Neural cell (in vitro differentiated cells): Measurements from ENCODE around the gene RPRD1B. TPM values are rescaled to one million over a fixed set of nuclear protein-coding genes. Genes with fewer than 3 reads are reported as not detected.
"Not testable (repeated sequence)": the region's sequence is repeated elsewhere in the genome, so short reads cannot be mapped to it uniquely, and the experiment has no call there.

Experiments used
- H2AFZ ChIP-seq: fragments of 200-600, 300-800 bp; sonication (generic), shearing (Covaris generic); 2 replicates; pipeline ENCODE4 v1.6.0; 2014; ENCODE audit warnings: low read depth, mild to moderate bottlenecking, antibody characterized with exemption, low read length, moderate library complexity
- H3F3A ChIP-seq: fragments of 200-600 bp; shearing (Covaris generic); 2 replicates; pipeline ENCODE4 v1.6.1; 2016; ENCODE audit warnings: mild to moderate bottlenecking, moderate library complexity, mixed read lengths, antibody characterized with exemption, low read length; ENCODE audit not compliant: insufficient read depth, poor library complexity, severe bottlenecking
- H3K27ac ChIP-seq: fragments of 200-600, 300-800 bp; sonication (generic), shearing (Covaris generic); 2 replicates; pipeline ENCODE4 v1.5.1; 2014; ENCODE audit warnings: mild to moderate bottlenecking, low read length, moderate library complexity
- H3K27me3 ChIP-seq: fragments of 300-800, 200-600 bp; sonication (generic), shearing (Covaris generic); 2 replicates; pipeline ENCODE4 v1.6.0; 2014; ENCODE audit warnings: mild to moderate bottlenecking, low read depth, low read length, moderate library complexity; ENCODE audit not compliant: insufficient read depth
- H3K36me3 ChIP-seq: fragments of 300-800, 200-600 bp; sonication (generic), shearing (Covaris generic); 2 replicates; pipeline ENCODE4 v1.5.1; 2014; ENCODE audit warnings: mild to moderate bottlenecking, antibody characterized with exemption, low read length, moderate library complexity; ENCODE audit not compliant: insufficient read depth
- H3K4me2 ChIP-seq: fragments of 300-800, 200-600 bp; sonication (generic), shearing (Covaris generic); 2 replicates; pipeline ENCODE4 v1.6.0; 2014; ENCODE audit warnings: mild to moderate bottlenecking, low read length
- H3K4me3 ChIP-seq: fragments of 300-800, 200-600 bp; sonication (generic), shearing (Covaris generic); 2 replicates; pipeline ENCODE4 v1.5.1; 2014; ENCODE audit warnings: mild to moderate bottlenecking, low read length, moderate library complexity
- H3K79me2 ChIP-seq: fragments of 200-600 bp; shearing (Covaris generic); replicated peaks from 2 replicates; pipeline ENCODE4 v1.6.0; 2014; ENCODE audit warnings: mild to moderate bottlenecking, low read length, moderate library complexity; ENCODE audit not compliant: insufficient read depth
- H3K9ac ChIP-seq: fragments of 300-800, 200-600 bp; sonication (generic), shearing (Covaris generic); 2 replicates; pipeline ENCODE4 v1.6.1; 2016; ENCODE audit warnings: mild to moderate bottlenecking, low read length, mixed read lengths
- H3K9me2 ChIP-seq: fragments of 200-600 bp; shearing (Covaris generic); 2 replicates; pipeline ENCODE4 v1.6.1; 2016; ENCODE audit warnings: mild to moderate bottlenecking, low read length, mixed read lengths; ENCODE audit not compliant: insufficient read depth
- H3K9me3 ChIP-seq: fragments of 200-600, 300-800 bp; sonication (generic), shearing (Covaris generic); 2 replicates; pipeline ENCODE4 v1.6.1; 2016; ENCODE audit warnings: mild to moderate bottlenecking, mixed run types, low read length, moderate library complexity, mixed read lengths
- H4K20me1 ChIP-seq: fragments of 200-600 bp; shearing (Covaris generic); 2 replicates; pipeline ENCODE4 v1.6.1; 2016; ENCODE audit warnings: mild to moderate bottlenecking, mixed run types; ENCODE audit not compliant: insufficient read depth
- EP300 ChIP-seq: fragments of 450-650 bp; conservative IDR thresholded peaks from 2 replicates; pipeline ENCODE4 v1.6.1; 2014; ENCODE audit warnings: antibody characterized with exemption, mild to moderate bottlenecking, moderate library complexity; ENCODE audit not compliant: poor library complexity, severe bottlenecking
- EZH2 ChIP-seq: fragments of 200-600, 300-800 bp; shearing (Covaris generic), sonication (generic); IDR thresholded peaks from 2 replicates; pipeline ENCODE4 v1.6.1; 2014; ENCODE audit warnings: antibody characterized with exemption, low read length, borderline replicate concordance, mild to moderate bottlenecking; ENCODE audit not compliant: insufficient read depth, poor library complexity, severe bottlenecking
- MXI1 ChIP-seq: fragments of 450-650 bp; conservative IDR thresholded peaks from 2 replicates; pipeline ENCODE4 v1.6.1; 2014; ENCODE audit warnings: antibody characterized with exemption, mild to moderate bottlenecking; ENCODE audit not compliant: poor library complexity, severe bottlenecking
- POLR2AphosphoS5 ChIP-seq: IDR thresholded peaks from 2 replicates; pipeline ENCODE4 v1.6.1; 2012
- RAD21 ChIP-seq: fragments of 450-650 bp; conservative IDR thresholded peaks from 2 replicates; pipeline ENCODE4 v1.6.1; 2014; ENCODE audit warnings: antibody characterized with exemption, mild to moderate bottlenecking, moderate library complexity
- SMC3 ChIP-seq: fragments of 450-650 bp; conservative IDR thresholded peaks from 2 replicates; pipeline ENCODE4 v1.6.1; 2014; ENCODE audit warnings: antibody characterized with exemption, mild to moderate bottlenecking, moderate library complexity; ENCODE audit not compliant: poor library complexity
- TAF1 ChIP-seq: IDR thresholded peaks from 2 replicates; pipeline ENCODE4 v1.6.1; 2012; ENCODE audit warnings: low read depth
- polyA plus RNA-seq: library from polyadenylated mRNA; depleted of rRNA; stranded (reverse); fragments of >200 nt; gene quantifications from 2 replicates; pipeline ENCODE4 v1.2.3, GENCODE V29; 2014
- TF ChIP-seq, protein P1 (sequence below): IDR thresholded peaks from 2 replicates; pipeline ENCODE4 v1.6.1; 2012; ENCODE audit warnings: borderline replicate concordance
- TF ChIP-seq, protein P2 (sequence below): fragments of 450-650 bp; IDR thresholded peaks from 2 replicates; pipeline ENCODE4 v1.5.1; 2014; ENCODE audit warnings: antibody characterized with exemption, mild to moderate bottlenecking, moderate library complexity; ENCODE audit not compliant: poor library complexity, severe bottlenecking

Gene RPRD1B
- polyA plus RNA-seq, 1 donor from 2014 or later: 23.4 TPM

DNA sequence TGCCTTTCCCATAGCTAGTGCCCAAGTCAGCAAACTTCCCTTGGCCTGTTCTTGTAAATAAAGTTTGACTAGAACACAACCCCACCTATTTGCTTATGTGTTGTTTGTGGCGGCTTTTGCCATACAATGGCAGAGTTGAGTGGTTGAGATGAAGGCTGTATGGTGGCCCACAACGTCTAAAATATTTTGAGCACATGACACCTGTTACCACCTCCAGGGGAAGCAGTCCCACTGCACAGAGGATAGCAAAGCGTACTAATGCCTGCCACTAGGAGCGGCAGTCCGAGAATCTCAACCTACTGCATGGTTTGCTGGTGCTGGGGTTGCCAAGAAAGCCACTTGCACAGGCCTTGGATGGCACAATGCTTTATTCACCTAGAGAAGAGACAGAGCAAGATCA is 72.9 kb downstream of the RPRD1B start:
- no peak overlapping the region for H3K4me3 ChIP-seq
- H3K9me3 ChIP-seq: no peaks in the 10 kb centered on the region
- H3K36me3 ChIP-seq: no peaks in the 10 kb centered on the region
- no peak overlapping the region for H2AFZ ChIP-seq
- TF ChIP-seq MXI1 (no peak), RAD21 (no peak), EP300 (no peak), POLR2AphosphoS5 (no peak), SMC3 (no peak), EZH2 (no peak), TAF1 (no peak)
- TF ChIP-seq, protein P1, sequence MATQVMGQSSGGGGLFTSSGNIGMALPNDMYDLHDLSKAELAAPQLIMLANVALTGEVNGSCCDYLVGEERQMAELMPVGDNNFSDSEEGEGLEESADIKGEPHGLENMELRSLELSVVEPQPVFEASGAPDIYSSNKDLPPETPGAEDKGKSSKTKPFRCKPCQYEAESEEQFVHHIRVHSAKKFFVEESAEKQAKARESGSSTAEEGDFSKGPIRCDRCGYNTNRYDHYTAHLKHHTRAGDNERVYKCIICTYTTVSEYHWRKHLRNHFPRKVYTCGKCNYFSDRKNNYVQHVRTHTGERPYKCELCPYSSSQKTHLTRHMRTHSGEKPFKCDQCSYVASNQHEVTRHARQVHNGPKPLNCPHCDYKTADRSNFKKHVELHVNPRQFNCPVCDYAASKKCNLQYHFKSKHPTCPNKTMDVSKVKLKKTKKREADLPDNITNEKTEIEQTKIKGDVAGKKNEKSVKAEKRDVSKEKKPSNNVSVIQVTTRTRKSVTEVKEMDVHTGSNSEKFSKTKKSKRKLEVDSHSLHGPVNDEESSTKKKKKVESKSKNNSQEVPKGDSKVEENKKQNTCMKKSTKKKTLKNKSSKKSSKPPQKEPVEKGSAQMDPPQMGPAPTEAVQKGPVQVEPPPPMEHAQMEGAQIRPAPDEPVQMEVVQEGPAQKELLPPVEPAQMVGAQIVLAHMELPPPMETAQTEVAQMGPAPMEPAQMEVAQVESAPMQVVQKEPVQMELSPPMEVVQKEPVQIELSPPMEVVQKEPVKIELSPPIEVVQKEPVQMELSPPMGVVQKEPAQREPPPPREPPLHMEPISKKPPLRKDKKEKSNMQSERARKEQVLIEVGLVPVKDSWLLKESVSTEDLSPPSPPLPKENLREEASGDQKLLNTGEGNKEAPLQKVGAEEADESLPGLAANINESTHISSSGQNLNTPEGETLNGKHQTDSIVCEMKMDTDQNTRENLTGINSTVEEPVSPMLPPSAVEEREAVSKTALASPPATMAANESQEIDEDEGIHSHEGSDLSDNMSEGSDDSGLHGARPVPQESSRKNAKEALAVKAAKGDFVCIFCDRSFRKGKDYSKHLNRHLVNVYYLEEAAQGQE: no peak
- TF ChIP-seq, protein P2, sequence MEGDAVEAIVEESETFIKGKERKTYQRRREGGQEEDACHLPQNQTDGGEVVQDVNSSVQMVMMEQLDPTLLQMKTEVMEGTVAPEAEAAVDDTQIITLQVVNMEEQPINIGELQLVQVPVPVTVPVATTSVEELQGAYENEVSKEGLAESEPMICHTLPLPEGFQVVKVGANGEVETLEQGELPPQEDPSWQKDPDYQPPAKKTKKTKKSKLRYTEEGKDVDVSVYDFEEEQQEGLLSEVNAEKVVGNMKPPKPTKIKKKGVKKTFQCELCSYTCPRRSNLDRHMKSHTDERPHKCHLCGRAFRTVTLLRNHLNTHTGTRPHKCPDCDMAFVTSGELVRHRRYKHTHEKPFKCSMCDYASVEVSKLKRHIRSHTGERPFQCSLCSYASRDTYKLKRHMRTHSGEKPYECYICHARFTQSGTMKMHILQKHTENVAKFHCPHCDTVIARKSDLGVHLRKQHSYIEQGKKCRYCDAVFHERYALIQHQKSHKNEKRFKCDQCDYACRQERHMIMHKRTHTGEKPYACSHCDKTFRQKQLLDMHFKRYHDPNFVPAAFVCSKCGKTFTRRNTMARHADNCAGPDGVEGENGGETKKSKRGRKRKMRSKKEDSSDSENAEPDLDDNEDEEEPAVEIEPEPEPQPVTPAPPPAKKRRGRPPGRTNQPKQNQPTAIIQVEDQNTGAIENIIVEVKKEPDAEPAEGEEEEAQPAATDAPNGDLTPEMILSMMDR: no peak
- H4K20me1 ChIP-seq: no peaks in the 10 kb centered on the region
- no peaks in the 10 kb centered on the region for H3F3A ChIP-seq
- H3K4me2 ChIP-seq: no peak overlapping the region
- H3K79me2 ChIP-seq: no peaks in the 10 kb centered on the region
- H3K9ac ChIP-seq: no peak overlapping the region
- no peaks in the 10 kb centered on the region for H3K27me3 ChIP-seq
- no peak overlapping the region for H3K27ac ChIP-seq
- H3K9me2 ChIP-seq: no peaks in the 10 kb centered on the region

DNA sequence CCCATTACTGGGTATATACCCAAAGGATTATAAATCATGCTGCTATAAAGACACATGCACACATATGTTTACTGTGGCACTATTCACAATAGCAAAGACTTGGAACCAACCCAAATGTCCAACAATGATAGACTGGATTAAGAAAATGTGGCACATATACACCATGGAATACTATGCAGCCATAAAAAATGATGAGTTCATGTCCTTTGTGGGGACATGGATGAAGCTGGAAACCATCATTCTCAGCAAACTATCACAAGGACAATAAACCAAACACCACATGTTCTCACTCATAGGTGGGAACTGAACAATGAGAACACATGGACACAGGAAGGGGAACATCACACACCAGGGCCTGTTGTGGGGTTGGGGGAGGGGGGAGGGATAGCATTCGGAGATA is 73.8 kb downstream of the RPRD1B start:
- not testable (repeated sequence) for H3K36me3 ChIP-seq, H3K9ac ChIP-seq, H3K27ac ChIP-seq, H3K4me2 ChIP-seq, H3F3A ChIP-seq, H3K27me3 ChIP-seq, H3K9me2 ChIP-seq, H3K79me2 ChIP-seq, H3K4me3 ChIP-seq, H2AFZ ChIP-seq, H3K9me3 ChIP-seq, H4K20me1 ChIP-seq

DNA sequence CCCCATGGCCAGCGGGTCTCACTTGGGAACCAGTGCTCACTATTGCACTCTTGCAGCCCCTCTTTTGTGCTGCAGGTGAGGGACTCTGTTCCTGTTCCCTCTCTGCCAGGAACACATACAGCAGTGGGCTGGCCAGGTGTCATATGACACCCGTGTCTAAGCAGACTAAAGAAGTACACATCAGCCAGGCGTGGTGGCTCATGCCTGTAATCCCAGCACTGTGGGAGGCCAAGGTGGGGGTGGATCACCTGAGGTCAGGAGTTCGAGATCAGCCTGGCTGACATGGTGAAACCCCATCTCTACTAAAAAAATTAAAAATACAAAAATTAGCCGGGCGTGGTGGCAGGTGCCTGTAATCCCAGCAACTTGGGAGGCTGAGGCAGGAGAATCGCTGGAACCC is 74.4 kb downstream of the RPRD1B start:
- not testable (repeated sequence) for H3K4me3 ChIP-seq, H3K9me2 ChIP-seq, H3F3A ChIP-seq, H3K4me2 ChIP-seq, H3K27ac ChIP-seq, H2AFZ ChIP-seq, H3K79me2 ChIP-seq, H3K9me3 ChIP-seq, H3K27me3 ChIP-seq, H3K36me3 ChIP-seq, H3K9ac ChIP-seq, H4K20me1 ChIP-seq
